Raji (cell line): ENCODE measurements around the gene DGKI.

Source experiments
- POLR2A ChIP-seq: IDR thresholded peaks from 2 replicates; pipeline ENCODE4 v1.6.1; 2011; ENCODE audit warnings: low read depth, low read length, control low read depth; ENCODE audit not compliant: insufficient read depth

DGKI gene

GRCh38 chr7:137576481-137576880 lies 270.3 kb downstream of the DGKI start:
- TF ChIP-seq POLR2A: no peak

GRCh38 chr7:137574812-137575211 lies 272.0 kb downstream of the DGKI start:
- no peak for TF ChIP-seq POLR2A

GRCh38 chr7:137572056-137572784 lies 274.6 kb downstream of the DGKI start:
- no peak for TF ChIP-seq POLR2A

GRCh38 chr7:137564677-137565076 lies 282.1 kb downstream of the DGKI start:
- TF ChIP-seq POLR2A: no peak

- TF ChIP-seq POLR2A: no peak
Measured at GRCh38 chr7:137563981-137564380, 282.8 kb downstream of the DGKI start.

GRCh38 chr7:137547485-137547884 lies 299.3 kb downstream of the DGKI start:
- no peak for TF ChIP-seq POLR2A

- TF ChIP-seq POLR2A: no peak
Measured at GRCh38 chr7:137546671-137547070, 300.1 kb downstream of the DGKI start.

GRCh38 chr7:137546009-137546408 lies 300.8 kb downstream of the DGKI start:
- TF ChIP-seq POLR2A: no peak

- no peak for TF ChIP-seq POLR2A
Measured at GRCh38 chr7:137545059-137545716, 301.6 kb downstream of the DGKI start.

GRCh38 chr7:137544453-137545058 lies 302.2 kb downstream of the DGKI start:
- TF ChIP-seq POLR2A: no peak

- no peak for TF ChIP-seq POLR2A
Measured at GRCh38 chr7:137539111-137539715, 307.6 kb downstream of the DGKI start.

- no peak for TF ChIP-seq POLR2A
Measured at GRCh38 chr7:137538361-137538762, 308.4 kb downstream of the DGKI start.

- TF ChIP-seq POLR2A: no peak
Measured at GRCh38 chr7:137535579-137535978, 311.2 kb downstream of the DGKI start.

GRCh38 chr7:137531671-137532070 lies 315.1 kb downstream of the DGKI start:
- TF ChIP-seq POLR2A: no peak

- TF ChIP-seq POLR2A: no peak
Measured at GRCh38 chr7:137527634-137528033, 319.1 kb downstream of the DGKI start.

GRCh38 chr7:137523171-137523570 lies 323.6 kb downstream of the DGKI start:
- TF ChIP-seq POLR2A: no peak
